GM12878 (cell line): ENCODE data around the gene CMSS1. TPM values are rescaled to one million over a fixed set of nuclear protein-coding genes. Genes with fewer than 3 reads are reported as not detected.

Experiments used
- ATAC-seq: fragments of 200-7000 bp; cut with Tn5 transposase; 3 replicates; pipeline ENCODE4 v1.9.1; 2020; ENCODE audit warnings: mild to moderate bottlenecking, moderate library complexity
- BruUV-seq: library from RNA; stranded (reverse); fragments of 400-500 nt; replicated peaks from 2 replicates; lab custom pipeline; 2021; lab: Mats Ljungman, UMichigan
- CTCF ChIA-PET: fragments of 300-600 bp; sonication (Branson Sonifier 250); formaldehyde crosslinking; extraction: SDS; loops from one replicate; lab custom pipeline; 2021; ENCODE audit warnings: inconsistent platforms; lab: Yijun Ruan, JAX
- POLR2A ChIA-PET: fragments of 350-600 bp; formaldehyde crosslinking; extraction: SDS; loops from one replicate; lab custom pipeline; 2021; ENCODE audit warnings: inconsistent platforms; lab: Charles Lee
- RAD21 ChIA-PET: fragments of 300-600 bp; sonication (Branson Sonifier 250); formaldehyde crosslinking; loops from one replicate; lab custom pipeline; 2023; ENCODE audit warnings: antibody characterized with exemption; ENCODE audit not compliant: unreplicated experiment; lab: Charles Lee
- SMC1A ChIA-PET: fragments of 300-600 bp; sonication (Branson Sonifier 250); formaldehyde crosslinking; loops from one replicate; lab custom pipeline; 2023; ENCODE audit not compliant: unreplicated experiment, uncharacterized antibody; lab: Charles Lee
- DNase-seq: peaks from one replicate; pipeline ENCODE4 v3.0.0-alpha.2; 2011; ENCODE audit warnings: low read depth, low spot score
- FAIRE-seq: peaks from 3 replicates; lab custom pipeline; 2011; peaks lifted over from hg19 to GRCh38; lab: Jason Lieb, UNC
- H2AFZ ChIP-seq: 2 replicates; pipeline ENCODE4 v1.6.0; 2011; ENCODE audit warnings: low read depth, low read length, control low read depth; ENCODE audit not compliant: control insufficient read depth
- H3K27ac ChIP-seq: 2 replicates; pipeline ENCODE4 v1.5.1; 2011; ENCODE audit warnings: control low read depth; ENCODE audit not compliant: control insufficient read depth, insufficient read depth
- H3K27me3 ChIP-seq, 2 experiments: replicated peaks in 1 of 2; 2 replicates each; pipeline versions ENCODE4 v1.6.0 to v1.6.1; 2011; ENCODE audit warnings: low read length in 1 of 2; ENCODE audit not compliant: control insufficient read depth in 2 of 2, insufficient read depth in 2 of 2
- H3K36me3 ChIP-seq, 2 experiments: 2 replicates each; pipeline ENCODE4 v1.5.1; 2011; ENCODE audit warnings: low read length in 1 of 2; ENCODE audit not compliant: control insufficient read depth in 2 of 2, insufficient read depth in 2 of 2
- H3K4me1 ChIP-seq: 2 replicates; pipeline ENCODE4 v1.6.1; 2011; ENCODE audit warnings: mild to moderate bottlenecking, low read length, moderate library complexity, mixed read lengths; ENCODE audit not compliant: control insufficient read depth, insufficient read depth
- H3K4me2 ChIP-seq: 2 replicates; pipeline ENCODE4 v1.6.0; 2011; ENCODE audit warnings: control low read depth; ENCODE audit not compliant: control insufficient read depth, insufficient read depth
- H3K4me3 ChIP-seq: fragments of 200-600 bp; sonication (generic); 2 replicates; pipeline ENCODE4 v1.5.1; 2016
- H3K79me2 ChIP-seq: 2 replicates; pipeline ENCODE4 v1.6.0; 2011; ENCODE audit warnings: low read length; ENCODE audit not compliant: control insufficient read depth, insufficient read depth
- H3K9ac ChIP-seq: 2 replicates; pipeline ENCODE4 v1.8.0; 2011; ENCODE audit warnings: low read length, control low read depth, mixed read lengths; ENCODE audit not compliant: control insufficient read depth, insufficient read depth
- H3K9me3 ChIP-seq: replicated peaks from 3 replicates; pipeline ENCODE4 v1.5.1; 2011; ENCODE audit warnings: mild to moderate bottlenecking, low read length; ENCODE audit not compliant: control insufficient read depth, insufficient read depth
- H4K20me1 ChIP-seq: 2 replicates; pipeline ENCODE4 v1.6.0; 2011; ENCODE audit not compliant: control insufficient read depth, insufficient read depth
- CHD4 ChIP-seq: fragments of 200-600 bp; sonication (generic); IDR thresholded peaks from 2 replicates; pipeline ENCODE4 v1.6.1; 2016; ENCODE audit warnings: mild to moderate bottlenecking
- EGR1 ChIP-seq, 2 experiments: IDR thresholded peaks; 1 replicate in 1 of 2; 2 replicates in 1 of 2; pipeline ENCODE4 v1.6.1; 2011 to 2012; ENCODE audit warnings: low read depth in 2 of 2, low read length in 2 of 2, borderline replicate concordance in 1 of 2, mild to moderate bottlenecking in 1 of 2, moderate library complexity in 1 of 2
- NRF1 ChIP-seq: conservative IDR thresholded peaks from 2 replicates; pipeline ENCODE4 v1.6.1; 2011; ENCODE audit warnings: mild to moderate bottlenecking, low read depth, low read length, improper control_type of control experiment
- SRF ChIP-seq, 2 experiments: IDR thresholded peaks; 2 replicates each; pipeline ENCODE4 v1.6.1; 2011; ENCODE audit warnings: low read depth in 2 of 2, low read length in 2 of 2, mild to moderate bottlenecking in 1 of 2, moderate library complexity in 1 of 2
- WGBS: methylation state at CpG from one replicate; pipeline ENCODE4 v1.1.6; 2016; ENCODE audit warnings: low lambda C conversion rate; ENCODE audit not compliant: insufficient replicate concordance, insufficient coverage; ENCODE audit errors: missing lambda C conversion rate; 5-methylcytosine and 5-hydroxymethylcytosine counted together
- in situ Hi-C: fragments of 300-500 bp; cut with MboI; formaldehyde crosslinking; loops from 9 replicates; pipeline ENCODE4 v1.14.3; 2018; ENCODE audit warnings: mixed read lengths
- intact Hi-C: fragments of 100-400 bp; cut with micrococcal nuclease; formaldehyde crosslinking; loops from one replicate; pipeline ENCODE4 v1.14.2; 2022; ENCODE audit not compliant: unreplicated experiment
- polyA plus RNA-seq, 11 experiments: library from polyadenylated mRNA; depleted of rRNA in 4 of 11; unstranded in 6 of 11; stranded (reverse) in 5 of 11; fragments of >200 nt; fragmentation: Nextera tagmentation in 4 of 11; fragmentation: Illumina TruSeq in 1 of 11; extraction: Ambion mirVana in 4 of 11; extraction: Trizol in 1 of 11; gene quantifications; 1 replicate in 1 of 11; 2 replicates in 10 of 11; pipeline versions ENCODE4 v1.2.1 to v1.2.3, GENCODE V29; 2011 to 2016; ENCODE audit warnings: inconsistent platforms in 2 of 11, missing spikeins in 2 of 11, low read depth in 1 of 11
- total RNA-seq, 4 experiments: library from RNA; depleted of rRNA in 3 of 4; stranded (reverse); fragments of >200 nt in 3 of 4; fragmentation: Illumina TruSeq in 1 of 4; extraction: Trizol in 1 of 4; gene quantifications; 2 replicates each; pipeline versions ENCODE4 v1.2.1 to v1.2.3, GENCODE V29; 2013 to 2021
- TF ChIP-seq, protein P1 (sequence below): fragments of 450-650 bp; IDR thresholded peaks from 2 replicates; pipeline ENCODE4 v1.6.1; 2018; ENCODE audit warnings: borderline replicate concordance, mild to moderate bottlenecking; ENCODE audit not compliant: partially characterized antibody
- TF ChIP-seq, protein P2 (sequence below): IDR thresholded peaks from 2 replicates; pipeline ENCODE4 v1.6.1; 2012; ENCODE audit warnings: improper control_type of control experiment, low read depth, low read length; ENCODE audit not compliant: insufficient replicate concordance

Gene CMSS1
- total and polyA plus RNA-seq, 10 of the 15 experiments (the other 5 are each of a cell fraction or from before 2014, with no cell fraction given): 31.0 to 118 (median 70.1) TPM

DNA sequence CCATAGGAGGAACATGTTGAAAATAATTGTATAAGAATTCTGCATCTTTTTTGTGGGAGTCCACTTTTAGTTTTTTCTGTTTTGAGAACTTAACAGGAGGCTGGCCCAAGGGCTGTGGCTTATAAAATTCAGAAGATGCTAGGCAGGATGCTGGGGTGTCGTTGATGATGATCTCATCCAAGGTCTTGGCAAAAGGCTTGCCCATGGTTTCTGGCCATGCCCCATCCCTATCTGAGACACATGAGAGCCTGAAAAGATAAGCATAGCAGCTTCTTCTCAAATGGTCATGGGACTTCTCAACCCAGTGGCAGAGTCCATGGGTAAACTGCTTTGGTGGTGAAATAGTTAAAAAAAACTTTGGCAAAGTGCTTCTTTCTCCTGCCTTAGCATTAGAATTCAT, 35.2 kb downstream of the CMSS1 start:
- ChIA-PET SMC1A (interaction anchor here (1.2 kb wide), 1 partner anchor 9 kb away, joined by 3 read pairs; no protein-coding TSS in a partner anchor), RAD21 (no interaction called here), POLR2A (no interaction called here), CTCF (interaction anchor here (1.1 to 2.0 kb wide), 3 partner anchors 9 to 21 kb away, joined by 3 to 7 read pairs (median 3); no protein-coding TSS in a partner anchor)
- FAIRE-seq: no peak
- no peaks in the 10 kb centered on the region; the same call in 2 of the 3 replicates for H3K9me3 ChIP-seq
- no peaks in the 10 kb centered on the region for H3K36me3 ChIP-seq
- no peak overlapping the region for H3K4me2 ChIP-seq
- TF ChIP-seq, protein P1, sequence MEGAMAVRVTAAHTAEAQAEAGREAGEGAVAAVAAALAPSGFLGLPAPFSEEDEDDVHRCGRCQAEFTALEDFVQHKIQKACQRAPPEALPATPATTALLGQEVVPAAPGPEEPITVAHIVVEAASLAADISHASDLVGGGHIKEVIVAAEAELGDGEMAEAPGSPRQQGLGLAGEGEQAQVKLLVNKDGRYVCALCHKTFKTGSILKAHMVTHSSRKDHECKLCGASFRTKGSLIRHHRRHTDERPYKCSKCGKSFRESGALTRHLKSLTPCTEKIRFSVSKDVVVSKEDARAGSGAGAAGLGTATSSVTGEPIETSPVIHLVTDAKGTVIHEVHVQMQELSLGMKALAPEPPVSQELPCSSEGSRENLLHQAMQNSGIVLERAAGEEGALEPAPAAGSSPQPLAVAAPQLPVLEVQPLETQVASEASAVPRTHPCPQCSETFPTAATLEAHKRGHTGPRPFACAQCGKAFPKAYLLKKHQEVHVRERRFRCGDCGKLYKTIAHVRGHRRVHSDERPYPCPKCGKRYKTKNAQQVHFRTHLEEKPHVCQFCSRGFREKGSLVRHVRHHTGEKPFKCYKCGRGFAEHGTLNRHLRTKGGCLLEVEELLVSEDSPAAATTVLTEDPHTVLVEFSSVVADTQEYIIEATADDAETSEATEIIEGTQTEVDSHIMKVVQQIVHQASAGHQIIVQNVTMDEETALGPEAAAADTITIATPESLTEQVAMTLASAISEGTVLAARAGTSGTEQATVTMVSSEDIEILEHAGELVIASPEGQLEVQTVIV: no peak
- TF ChIP-seq SRF (IDR thresholded peaks at IDR 0.05; ENCODE audit: low read depth in 2 of 2, low read length in 2 of 2): no peak
- TF ChIP-seq, protein P2, sequence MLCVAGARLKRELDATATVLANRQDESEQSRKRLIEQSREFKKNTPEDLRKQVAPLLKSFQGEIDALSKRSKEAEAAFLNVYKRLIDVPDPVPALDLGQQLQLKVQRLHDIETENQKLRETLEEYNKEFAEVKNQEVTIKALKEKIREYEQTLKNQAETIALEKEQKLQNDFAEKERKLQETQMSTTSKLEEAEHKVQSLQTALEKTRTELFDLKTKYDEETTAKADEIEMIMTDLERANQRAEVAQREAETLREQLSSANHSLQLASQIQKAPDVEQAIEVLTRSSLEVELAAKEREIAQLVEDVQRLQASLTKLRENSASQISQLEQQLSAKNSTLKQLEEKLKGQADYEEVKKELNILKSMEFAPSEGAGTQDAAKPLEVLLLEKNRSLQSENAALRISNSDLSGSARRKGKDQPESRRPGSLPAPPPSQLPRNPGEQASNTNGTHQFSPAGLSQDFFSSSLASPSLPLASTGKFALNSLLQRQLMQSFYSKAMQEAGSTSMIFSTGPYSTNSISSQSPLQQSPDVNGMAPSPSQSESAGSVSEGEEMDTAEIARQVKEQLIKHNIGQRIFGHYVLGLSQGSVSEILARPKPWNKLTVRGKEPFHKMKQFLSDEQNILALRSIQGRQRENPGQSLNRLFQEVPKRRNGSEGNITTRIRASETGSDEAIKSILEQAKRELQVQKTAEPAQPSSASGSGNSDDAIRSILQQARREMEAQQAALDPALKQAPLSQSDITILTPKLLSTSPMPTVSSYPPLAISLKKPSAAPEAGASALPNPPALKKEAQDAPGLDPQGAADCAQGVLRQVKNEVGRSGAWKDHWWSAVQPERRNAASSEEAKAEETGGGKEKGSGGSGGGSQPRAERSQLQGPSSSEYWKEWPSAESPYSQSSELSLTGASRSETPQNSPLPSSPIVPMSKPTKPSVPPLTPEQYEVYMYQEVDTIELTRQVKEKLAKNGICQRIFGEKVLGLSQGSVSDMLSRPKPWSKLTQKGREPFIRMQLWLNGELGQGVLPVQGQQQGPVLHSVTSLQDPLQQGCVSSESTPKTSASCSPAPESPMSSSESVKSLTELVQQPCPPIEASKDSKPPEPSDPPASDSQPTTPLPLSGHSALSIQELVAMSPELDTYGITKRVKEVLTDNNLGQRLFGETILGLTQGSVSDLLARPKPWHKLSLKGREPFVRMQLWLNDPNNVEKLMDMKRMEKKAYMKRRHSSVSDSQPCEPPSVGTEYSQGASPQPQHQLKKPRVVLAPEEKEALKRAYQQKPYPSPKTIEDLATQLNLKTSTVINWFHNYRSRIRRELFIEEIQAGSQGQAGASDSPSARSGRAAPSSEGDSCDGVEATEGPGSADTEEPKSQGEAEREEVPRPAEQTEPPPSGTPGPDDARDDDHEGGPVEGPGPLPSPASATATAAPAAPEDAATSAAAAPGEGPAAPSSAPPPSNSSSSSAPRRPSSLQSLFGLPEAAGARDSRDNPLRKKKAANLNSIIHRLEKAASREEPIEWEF: no peak
- no peak for TF ChIP-seq EGR1 (IDR thresholded peaks at IDR 0.05; ENCODE audit: borderline replicate concordance in 1 of 2, low read depth in 2 of 2, low read length in 2 of 2)
- no peak for TF ChIP-seq CHD4
- TF ChIP-seq NRF1: no peak
- in situ Hi-C loops: loop anchor here (10.0 kb wide), 1 partner anchor 62 kb away; no protein-coding TSS in a partner anchor
- no peak for DNase-seq
- 100% methylated on average over 1 of the region's 1 CpG for WGBS
- no peaks in the 10 kb centered on the region for H3K27me3 ChIP-seq
- H3K27ac ChIP-seq: no peak overlapping the region
- H2AFZ ChIP-seq: no peak overlapping the region
- no peak overlapping the region for H3K9ac ChIP-seq
- no peak overlapping the region for H3K4me3 ChIP-seq
- no peak for ATAC-seq
- BruUV-seq: no TSS peak
- intact Hi-C loops: no loop called here
- no peaks in the 10 kb centered on the region for H4K20me1 ChIP-seq
- peaks cover 4% of the 10 kb centered on the region; the same call in 1 of the 2 replicates for H3K4me1 ChIP-seq
- H3K79me2 ChIP-seq: peaks cover 4% of the 10 kb centered on the region
